HG02852 (cell line): ENCODE results near the gene KSR1.
"Not testable (repeated sequence)": the region's sequence is repeated elsewhere in the genome, so short reads cannot be mapped to it uniquely, and the experiment has no call there.

Experiments
- ATAC-seq: cut with Tn5 transposase; IDR thresholded peaks from one replicate; pipeline ENCODE4 v1.9.1; 2021; ENCODE audit warnings: mild to moderate bottlenecking, moderate library complexity; ENCODE audit not compliant: unreplicated experiment

Gene KSR1

DNA sequence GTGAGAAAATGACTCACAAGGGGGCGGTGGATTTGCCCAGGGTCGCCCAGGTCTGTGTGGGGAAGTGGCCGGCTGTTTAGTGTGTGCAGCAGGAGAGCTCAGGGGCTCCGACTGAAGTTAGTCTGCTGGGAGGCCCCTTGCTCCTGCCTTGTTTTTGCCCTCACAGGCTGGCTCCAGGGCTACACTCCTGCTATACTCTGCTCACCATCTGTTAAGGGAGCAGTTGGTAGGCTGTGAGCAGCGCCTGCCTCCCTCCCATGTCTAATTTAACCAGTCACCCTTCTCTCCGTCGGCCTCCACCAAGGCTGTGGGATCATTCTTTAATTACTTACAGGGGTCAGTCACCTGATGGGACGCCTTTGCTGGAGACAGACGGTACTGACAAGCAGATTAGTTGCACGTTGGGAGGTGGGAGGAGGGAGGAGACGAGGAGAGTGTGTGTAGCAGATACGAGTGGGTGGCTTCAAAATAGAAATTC is 35.5 kb downstream of the KSR1 start:
- ATAC-seq, result no peak

- no peak for ATAC-seq
These were observed 36.2 kb downstream of the KSR1 start for GRCh38 chr17:27492470-27492869.

DNA sequence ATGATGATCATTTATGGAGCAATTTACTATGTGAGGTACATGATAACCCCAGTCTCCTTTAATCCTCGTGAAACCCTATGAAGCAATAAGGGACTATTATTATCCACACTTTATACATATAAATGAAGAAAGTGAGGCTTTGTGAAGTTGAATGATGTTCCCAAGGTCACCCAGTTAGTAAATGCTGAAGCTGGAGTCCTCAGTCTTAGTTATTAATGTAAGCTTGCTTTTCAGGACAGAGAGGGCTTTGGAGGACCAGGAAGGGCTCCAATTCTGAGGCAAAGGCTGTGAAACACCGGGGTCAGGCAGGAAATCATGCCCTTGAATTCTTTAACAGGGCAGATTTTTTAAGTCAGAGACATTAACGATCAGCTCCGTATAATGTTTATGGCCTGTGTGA is 36.8 kb downstream of the KSR1 start:
- ATAC-seq, result no peak

DNA sequence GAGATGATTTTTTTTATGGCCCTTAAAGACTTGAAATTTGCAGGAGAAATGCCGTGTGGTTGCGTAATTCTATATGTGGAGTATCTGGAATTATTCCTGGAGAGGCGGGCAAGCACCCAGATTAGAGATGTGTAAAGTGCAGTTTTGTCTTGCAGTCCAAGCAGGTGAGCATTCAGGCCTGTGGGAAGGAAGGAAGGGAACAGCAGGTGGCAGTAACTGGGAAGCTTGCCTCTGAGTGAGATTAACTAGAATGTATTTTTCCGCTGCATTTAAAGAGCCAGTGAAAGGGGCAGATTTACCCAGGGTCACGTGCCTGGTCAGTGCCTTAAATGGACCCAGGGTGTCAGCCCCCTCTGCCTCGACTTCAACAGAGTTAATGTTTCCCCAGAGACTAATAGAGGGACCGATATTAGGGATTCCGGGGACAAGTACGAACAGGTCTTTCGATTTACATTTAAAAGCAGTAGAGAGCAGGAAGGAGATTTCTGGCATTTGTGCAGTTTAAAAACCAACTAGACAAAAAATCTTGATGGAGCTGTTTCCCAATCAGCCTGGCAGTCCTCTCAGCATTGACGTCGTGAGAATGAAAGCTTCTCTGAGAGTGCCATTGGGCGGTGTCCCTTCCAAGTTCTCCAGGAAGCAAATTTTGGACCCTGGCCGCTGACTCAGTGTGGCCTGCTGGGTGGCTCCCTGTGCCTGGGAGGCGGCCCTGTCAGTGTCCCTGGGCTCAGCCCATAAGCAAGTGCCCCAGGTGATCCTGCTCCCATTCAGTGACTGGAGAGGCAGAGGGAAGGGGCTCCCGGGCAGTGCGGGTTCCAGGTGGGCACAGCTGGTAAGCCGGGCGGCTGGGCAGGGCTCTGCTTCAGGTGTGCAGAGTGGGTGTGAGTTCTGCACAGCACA is 38.2 kb downstream of the KSR1 start:
- ATAC-seq, result no peak

GRCh38 chr17:27495460-27495859 is 39.2 kb downstream of the KSR1 start:
- ATAC-seq, result peak; percentile 48

- no peak for ATAC-seq
These were observed 39.8 kb downstream of the KSR1 start for GRCh38 chr17:27496005-27496404.

DNA sequence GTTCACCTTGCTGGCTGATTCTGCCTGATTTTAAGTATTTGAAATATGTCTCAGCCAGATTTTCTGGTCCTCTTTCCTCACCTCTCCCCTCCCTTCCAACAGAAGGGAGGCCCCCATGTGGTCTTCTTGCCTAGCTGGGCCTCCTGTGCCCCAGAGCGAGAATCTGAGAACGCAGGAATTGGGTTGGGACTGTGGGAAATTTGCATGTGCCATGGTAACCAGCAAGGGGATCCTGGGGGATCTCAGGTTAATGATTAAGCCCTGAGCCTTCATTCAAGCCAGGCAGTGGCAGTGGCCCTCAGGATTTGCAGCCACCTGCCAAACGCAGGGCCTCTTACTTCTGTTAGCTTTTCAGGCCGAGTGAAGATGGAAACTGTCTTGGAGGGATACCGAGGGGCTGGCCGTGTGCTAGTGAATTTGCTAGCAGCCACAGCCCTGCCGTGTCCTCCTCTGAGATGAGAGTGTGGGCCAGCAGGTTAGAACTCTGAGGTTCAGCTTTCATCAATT is 40.2 kb downstream of the KSR1 start:
- no peak for ATAC-seq

DNA sequence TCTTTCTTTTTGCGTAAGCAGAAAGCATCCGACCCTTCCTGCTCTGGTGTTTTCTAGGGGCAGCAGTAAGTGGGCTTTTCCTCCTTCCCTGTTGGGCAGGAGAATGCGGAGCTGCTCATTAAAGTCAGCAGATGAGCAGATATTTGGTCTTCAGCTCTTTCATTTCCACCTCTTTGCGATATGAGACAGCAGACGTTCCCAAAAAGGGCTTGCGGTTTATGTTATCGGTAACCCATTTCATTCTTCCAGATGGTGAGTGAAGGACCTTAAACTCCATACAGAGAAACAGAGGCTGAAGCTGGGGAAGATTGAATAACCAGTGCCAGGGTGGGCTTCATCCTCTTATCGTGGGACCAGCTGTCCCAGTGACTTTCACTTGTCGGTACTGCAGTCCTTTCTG is 40.7 kb downstream of the KSR1 start:
- ATAC-seq, result no peak

DNA sequence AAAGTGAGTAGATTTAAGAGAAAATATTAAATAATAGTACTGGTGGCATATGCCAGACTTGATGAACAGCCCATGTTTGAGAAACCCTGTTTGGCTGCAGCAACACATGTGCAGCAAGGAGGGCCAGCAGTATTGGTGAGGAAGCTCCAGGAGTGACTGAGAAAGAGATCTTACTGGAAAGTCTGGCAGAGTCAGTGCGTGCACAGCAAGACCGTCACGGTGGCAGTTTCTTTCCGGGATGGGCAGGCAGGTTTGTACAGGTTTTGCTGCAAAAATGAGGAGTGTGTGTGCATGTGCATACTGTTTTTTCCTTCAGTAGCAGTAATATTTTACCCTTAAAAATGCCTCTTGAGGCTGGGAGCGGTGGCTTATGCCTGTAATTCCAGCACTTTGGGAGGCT is 41.4 kb downstream of the KSR1 start:
- no peak for ATAC-seq

DNA sequence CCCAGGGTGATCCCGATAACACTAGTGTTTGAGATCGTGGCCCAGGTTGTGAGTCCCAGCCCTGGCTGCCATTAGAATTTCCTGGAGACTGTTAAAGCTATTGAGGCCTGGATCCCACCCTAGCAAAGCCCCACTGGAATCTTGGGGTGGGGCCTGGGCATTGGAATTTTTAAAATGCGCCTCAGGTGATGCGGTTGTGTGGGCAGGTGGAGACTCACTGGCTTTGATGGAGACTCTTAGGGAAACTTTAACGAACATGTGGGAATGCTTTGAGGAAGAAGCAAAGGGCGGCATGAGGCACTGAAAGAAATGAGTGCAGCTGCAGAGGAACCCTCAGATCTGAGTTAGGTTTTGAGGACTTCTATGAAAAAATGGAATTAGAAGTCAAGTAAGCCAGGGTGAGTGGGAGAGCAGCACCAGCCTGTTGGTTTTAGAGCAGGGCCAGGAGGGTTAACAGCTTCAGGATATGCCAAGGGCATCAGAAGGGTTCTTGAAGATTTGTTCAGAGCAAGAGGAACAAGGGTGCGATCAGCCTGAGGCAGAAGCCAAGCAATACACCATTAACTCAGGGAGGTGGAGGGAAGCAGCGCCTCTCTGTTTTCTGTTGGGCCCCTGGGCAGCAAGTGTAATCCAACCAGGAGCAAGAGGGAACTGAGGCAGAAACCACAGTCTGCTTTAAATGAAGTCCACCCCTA is 42.5 kb downstream of the KSR1 start:
- ATAC-seq, result no peak

DNA sequence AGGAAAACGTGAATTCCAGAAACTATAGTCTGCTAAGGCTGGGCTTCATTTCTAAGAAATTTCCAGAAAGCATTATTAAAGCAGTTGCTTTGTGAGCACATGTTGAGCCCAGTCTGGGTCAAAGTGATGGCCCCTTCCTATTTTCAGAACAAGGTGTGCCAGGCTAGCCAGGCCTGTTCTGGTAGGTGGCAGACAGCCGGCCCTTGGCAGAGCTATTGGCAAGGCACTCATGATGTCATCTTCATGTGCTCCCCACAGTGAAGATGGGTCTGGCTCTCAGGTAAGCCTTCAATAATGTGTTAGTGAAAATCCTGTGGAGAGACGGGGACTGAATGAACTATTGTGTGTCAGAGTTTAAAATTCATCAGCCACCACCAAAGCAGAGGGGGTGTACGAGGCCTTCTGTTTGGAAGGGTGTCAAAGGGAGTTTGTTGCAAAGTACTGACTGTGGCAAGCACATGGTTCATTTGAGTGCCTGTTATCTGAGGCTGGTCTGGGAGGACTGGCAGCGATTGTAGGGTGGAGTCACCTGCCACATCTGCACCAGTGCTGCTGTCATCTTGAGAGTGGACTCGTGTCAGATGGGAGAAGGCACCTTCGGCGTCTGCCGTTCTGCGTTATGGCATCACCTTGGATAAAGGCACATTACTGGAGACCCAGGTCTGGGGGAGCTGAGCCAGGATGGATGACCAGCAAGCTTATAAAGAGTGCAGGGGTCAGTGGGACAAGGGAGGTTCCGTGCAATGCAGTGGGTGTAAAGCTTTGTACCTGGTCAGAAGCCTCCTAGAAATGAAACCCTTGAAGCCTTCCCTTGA is 43.4 kb downstream of the KSR1 start:
- ATAC-seq, result no peak

- not testable (repeated sequence) for ATAC-seq
These were observed 45.1 kb downstream of the KSR1 start for GRCh38 chr17:27501338-27501737.

DNA sequence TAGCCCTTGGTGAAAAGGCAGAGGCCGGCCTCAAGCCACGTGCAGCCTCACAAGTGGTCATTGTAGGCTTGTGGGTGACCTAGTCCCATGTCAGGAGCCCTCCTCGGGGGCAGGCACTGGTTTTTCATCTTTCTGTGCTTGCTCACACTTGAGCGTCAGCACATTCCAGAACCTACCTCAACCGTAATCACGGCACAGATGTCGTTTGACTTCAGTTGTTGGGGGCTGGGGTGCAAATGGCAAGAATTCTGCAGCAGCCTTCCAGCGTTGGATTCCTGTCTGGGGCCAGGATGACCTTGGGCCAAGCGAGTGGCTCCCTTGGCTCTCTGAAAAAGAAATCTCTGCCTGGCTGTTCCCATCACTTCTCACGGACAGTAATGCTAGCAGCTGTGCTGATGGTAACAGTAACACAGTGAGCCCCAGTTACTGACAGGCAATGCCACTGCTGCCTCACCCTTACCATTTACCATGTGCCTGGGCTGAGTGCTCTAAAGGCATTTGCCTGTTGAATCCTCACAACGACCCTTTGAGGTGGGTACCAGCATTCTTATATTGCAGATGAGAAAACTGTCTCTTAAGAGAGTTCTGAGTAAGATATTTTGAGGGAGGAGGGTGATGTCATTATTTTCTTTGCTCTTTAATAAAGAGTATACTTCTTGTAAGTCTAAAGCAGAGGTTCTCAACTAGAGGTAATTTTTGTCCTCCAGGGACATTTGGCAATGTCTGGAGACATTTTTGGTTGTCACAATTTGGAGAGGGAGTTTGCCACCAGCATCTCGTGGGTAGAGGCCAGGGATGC is 46.5 kb downstream of the KSR1 start:
- no peak for ATAC-seq

DNA sequence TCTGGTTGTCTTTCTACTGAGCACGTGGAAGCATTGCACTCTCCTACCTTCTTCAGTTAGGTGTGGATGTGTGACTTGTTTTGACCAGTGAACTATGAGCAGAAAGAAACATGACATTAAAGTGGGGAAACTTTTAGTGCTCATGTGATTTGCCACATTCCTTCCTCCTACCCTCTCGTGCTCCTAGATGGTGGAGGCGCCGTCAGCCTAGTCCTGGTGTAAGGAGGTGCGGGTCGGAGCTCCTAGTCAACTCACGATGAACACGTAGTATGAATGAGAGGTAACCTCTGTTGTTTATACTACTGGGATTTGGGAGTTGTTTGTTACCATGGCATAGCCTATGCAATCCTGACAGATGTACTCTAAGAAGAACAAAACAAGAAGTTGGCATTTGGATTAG is 47.4 kb downstream of the KSR1 start:
- no peak for ATAC-seq

- ATAC-seq, result no peak
These were observed 48.1 kb downstream of the KSR1 start for GRCh38 chr17:27504188-27504995.

- peak; percentile 62 for ATAC-seq
These were observed 50.3 kb downstream of the KSR1 start for GRCh38 chr17:27506348-27507218.

- no peak for ATAC-seq
These were observed 55.1 kb downstream of the KSR1 start for GRCh38 chr17:27511168-27511883.

DNA sequence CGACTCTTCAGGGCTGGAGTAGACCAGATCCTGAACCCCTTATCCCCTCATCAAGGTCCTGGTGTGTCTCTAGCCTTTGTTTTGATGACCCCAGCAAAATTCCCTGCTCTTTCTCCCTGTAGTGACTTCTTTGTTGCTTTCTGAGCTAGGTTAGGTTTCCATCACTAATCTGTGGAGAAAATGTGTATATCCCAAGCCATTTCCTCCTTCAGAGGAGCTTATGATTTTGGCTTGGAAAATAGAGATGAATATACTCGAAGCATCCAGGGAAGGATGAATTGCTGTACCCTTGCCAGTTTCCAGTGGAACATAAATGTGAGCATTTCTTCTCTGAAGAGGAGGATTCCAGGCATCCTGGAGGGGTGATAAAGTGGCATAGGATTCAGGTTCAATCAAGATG is 55.8 kb downstream of the KSR1 start:
- ATAC-seq, result no peak
